ENCODE results near the gene IGSF6.
"Not testable (repeated sequence)": the region's sequence is repeated elsewhere in the genome, so short reads cannot be mapped to it uniquely, and the experiment has no call there.

Gene IGSF6

GRCh38 chr16:21628121-21628726 is 24.2 kb downstream of the IGSF6 start:
- no peak for DNase-seq

- DNase-seq: no peak
Observed at GRCh38 chr16:21626659-21627277, 25.6 kb downstream of the IGSF6 start.

- no peak for DNase-seq
Observed at GRCh38 chr16:21625026-21625425, 27.4 kb downstream of the IGSF6 start.

DNA sequence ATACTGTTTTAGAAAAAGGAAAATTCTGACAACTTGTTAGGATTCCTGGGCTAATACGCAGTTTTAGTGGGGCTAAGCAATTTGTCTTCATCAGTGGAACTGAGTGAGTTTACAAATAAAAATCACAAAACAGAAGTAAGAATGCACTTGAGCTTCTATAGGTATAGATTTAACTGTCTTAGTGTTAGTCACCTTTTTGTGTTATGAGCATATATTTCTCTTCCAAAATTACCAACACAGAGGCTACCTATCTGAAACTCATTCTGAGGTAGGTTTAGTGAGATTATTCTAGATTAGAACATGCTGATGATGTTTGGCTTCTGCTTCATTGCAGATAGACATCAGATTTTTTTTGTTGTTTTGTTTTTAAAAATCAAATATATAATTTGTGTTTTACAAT is 29.9 kb downstream of the IGSF6 start:
- no peak for DNase-seq

GRCh38 chr16:21620592-21620991 is 31.8 kb downstream of the IGSF6 start:
- no peak for DNase-seq

GRCh38 chr16:21619765-21620425 is 32.5 kb downstream of the IGSF6 start:
- DNase-seq: no peak

DNA sequence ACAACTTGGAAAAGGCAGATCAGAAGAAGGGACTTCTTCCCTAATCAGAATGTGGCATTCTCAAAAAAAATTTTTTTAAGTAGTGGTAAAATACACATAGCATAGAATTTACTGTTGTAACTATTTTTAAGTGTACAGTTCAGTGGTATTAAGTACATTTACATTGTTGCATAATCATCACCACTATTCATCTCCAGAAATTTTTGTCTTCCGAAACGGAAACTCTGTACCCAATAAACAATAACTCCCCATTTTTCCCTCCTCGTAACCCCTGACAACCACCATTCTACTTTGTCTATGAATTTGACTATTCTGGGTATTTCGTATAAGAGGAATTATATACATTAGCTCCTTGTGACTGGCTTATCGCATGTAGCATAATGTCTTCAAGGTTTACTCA is 34.1 kb downstream of the IGSF6 start:
- DNase-seq: no peak

- no peak for DNase-seq
Observed at GRCh38 chr16:21617607-21618006, 34.8 kb downstream of the IGSF6 start.

- no peak for DNase-seq
Observed at GRCh38 chr16:21614896-21615295, 37.5 kb downstream of the IGSF6 start.

GRCh38 chr16:21613781-21614180 is 38.6 kb downstream of the IGSF6 start:
- DNase-seq: no peak

GRCh38 chr16:21613361-21613760 is 39.0 kb downstream of the IGSF6 start:
- DNase-seq: no peak

DNA sequence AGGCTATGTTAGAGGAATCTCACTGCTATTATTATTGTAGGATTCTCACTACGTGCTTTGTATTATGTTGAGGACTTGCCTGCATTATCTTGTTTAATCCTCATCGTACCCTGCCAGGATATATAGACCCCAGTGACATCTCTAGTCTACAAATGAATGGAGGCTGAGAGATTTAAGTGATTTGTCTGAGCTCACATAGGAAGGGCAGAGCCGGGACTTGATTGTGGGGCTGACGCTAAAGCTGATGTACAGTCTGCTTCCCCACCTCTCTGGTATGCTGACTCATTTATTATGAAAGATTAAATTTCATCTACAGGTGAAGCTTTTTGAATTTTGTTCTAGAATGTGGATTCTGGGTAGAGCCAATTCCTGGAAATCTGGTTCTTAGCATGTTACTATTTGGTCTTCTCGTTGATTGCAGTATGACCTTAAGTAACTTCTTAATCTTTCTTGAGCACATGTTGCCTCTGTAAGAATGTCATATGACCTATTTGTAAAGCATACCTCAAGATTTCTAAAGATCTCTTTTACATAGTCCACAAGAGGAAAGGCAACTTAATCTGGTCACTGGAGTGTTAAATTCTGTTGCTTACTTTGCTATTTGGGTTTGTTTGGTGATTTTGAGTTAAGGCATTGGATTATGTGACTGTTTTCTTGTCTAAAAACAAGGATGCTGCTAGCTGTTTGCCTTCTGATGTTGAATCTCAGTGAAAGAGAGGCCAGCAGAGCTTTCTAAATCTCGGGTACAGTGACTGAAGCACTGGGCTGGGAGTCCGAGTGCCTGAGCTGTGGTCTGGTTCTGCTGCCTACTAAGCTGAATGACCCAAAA is 40.6 kb downstream of the IGSF6 start:
- no peak for DNase-seq

GRCh38 chr16:21611198-21611555 is 41.2 kb downstream of the IGSF6 start:
- no peak for DNase-seq

- no peak for DNase-seq
Observed at GRCh38 chr16:21610766-21611165, 41.6 kb downstream of the IGSF6 start.

GRCh38 chr16:21610006-21610544 is 42.3 kb downstream of the IGSF6 start:
- no peak for DNase-seq

- no peak for DNase-seq
Observed at GRCh38 chr16:21608639-21609328, 43.6 kb downstream of the IGSF6 start.

- not testable (repeated sequence) for DNase-seq
Observed at GRCh38 chr16:21605848-21606247, 46.6 kb downstream of the IGSF6 start.

DNA sequence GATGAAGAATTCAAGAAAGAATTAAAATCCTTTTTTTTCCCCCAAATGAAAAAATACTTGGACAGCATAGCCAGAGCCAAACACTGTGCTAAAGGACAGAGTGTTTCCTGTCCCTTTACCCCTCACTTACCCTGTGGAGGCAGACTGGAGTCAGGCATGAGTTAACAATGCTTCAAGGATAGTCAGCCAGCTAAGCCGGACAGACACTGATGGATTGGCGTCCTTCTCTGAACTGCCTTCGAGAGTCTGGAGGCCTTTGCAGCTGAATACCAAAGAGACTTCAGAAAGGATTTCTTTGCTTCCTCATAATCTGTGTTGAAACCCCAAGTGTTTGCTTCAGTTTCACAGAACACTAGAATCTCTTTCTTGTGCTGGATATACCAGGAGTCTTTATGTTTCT is 48.5 kb downstream of the IGSF6 start:
- no peak for DNase-seq

DNA sequence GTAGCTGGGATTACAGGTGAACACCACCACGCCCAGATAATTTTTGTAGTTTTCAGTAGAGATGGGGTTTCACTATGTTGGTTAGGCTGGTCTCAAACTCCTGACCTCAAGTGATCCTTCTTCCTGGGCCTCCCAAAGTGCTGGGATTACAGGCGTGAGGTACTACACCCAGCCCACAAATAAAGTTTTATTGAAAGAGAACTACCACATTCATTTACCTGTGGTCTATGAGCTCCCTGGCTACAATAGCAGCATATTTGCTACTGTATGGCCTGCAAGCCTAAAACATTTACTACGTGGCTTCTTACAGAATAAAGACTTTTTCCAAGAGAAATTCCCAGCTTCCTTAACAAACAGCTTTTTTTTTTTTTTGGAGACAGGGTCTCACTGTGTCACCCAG is 49.6 kb downstream of the IGSF6 start:
- no peak for DNase-seq

GRCh38 chr16:21600031-21600773 is 52.2 kb downstream of the IGSF6 start:
- peak; percentile 13 for DNase-seq

DNA sequence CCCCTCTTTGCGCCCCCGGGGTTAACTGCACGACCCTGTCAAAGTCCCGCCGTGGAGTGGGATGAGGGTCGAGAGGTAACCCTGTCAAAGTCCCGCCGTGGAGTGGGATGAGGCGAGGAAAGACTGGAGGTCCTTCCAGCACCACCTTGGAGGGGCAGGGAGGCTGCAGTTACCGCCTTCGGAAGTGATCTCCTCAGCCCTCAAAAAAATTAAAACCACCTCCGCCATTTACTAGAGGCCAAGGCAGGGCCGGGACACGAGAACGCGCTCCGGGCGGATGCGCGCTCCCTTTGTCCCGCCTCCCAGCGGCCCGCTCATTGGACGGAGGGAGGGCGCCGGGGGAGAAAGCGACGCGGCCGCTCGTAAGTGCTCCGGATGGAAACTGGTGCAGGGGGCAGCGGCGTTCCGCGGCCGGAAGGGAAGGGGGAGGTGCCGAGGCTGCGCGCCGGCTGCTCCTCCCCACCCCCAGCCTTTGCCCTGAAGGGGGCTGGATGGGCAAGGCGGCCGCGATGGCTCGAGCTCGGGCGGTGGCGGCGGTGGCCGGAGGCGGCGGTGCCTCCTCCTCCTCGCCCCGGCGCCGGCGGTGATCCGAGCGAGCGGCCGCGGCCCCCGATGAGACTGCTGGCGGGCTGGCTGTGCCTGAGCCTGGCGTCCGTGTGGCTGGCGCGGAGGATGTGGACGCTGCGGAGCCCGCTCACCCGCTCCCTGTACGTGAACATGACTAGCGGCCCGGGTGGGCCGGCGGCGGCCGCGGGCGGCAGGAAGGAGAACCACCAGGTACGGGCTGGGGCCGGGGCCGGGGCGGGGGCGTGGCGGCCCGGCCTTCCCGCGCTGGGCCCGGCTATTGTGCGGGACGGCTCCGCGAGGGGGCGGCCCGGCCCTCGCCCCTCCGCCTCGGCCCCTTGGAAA is 53.0 kb downstream of the IGSF6 start, which contains the start of gene METTL9:
Gene METTL9 (plus strand): TSS at position 456 of the 909 bp plus-strand sequence. CDS start 157 bp downstream, at position 613.
- DNase-seq: peak; percentile 94

All from activated effector memory CD4-positive, alpha-beta T cell treated with Interleukin-2 at 50 U/mL for 16 hours (primary cell).